GM12865 (cell line): Measurements from ENCODE around the gene ACSL4.

ENCODE experiments used
- DNase-seq: peaks from one replicate; pipeline ENCODE4 v3.0.0; 2010; ENCODE audit warnings: low read depth
- H3K4me3 ChIP-seq: 2 replicates; pipeline ENCODE4 v1.5.1; 2011; ENCODE audit warnings: mild to moderate bottlenecking, low read depth, low read length, control low read depth
- CTCF ChIP-seq: IDR thresholded peaks from 2 replicates; pipeline ENCODE4 v1.5.1; 2011; ENCODE audit warnings: low read length, control low read depth, low read depth, inconsistent platforms; ENCODE audit not compliant: insufficient read depth; ENCODE audit errors: missing control alignments

The ACSL4 gene

GRCh38 chrX:109732807-109733612 lies at the start of gene ACSL4:
Gene ACSL4, minus strand, starts transcription at chrX:109733257. Its CDS starts 49,894 bp downstream, at chrX:109683363.
- H3K4me3 ChIP-seq: peak within 1 kb of the TSS; percentile 95
- peak; percentile 90 for DNase-seq
- no peak for TF ChIP-seq CTCF

DNA sequence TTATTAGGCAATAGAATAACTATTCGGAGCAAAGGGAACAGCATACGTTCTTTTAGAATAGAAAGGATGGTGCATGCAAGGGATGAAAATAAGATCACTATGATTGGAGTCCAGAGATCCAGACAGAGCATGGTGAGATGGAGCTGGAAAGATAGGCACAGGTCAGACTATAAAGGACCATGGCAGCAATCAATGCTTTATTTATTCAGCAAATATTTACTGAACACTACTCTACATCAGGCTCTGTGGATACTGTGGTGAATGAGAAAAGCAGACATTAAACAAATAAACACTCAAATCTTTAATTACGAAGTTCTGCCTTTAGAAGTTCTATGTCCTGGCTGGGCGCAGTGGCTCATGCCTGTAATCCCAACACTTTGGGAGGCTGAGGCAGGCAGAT lies 44.7 kb upstream of the ACSL4 start:
- TF ChIP-seq CTCF: no peak
- DNase-seq: no peak
- H3K4me3 ChIP-seq: no peak overlapping the region

- no peak overlapping the region for H3K4me3 ChIP-seq
- no peak for DNase-seq
- no peak for TF ChIP-seq CTCF
These were observed 43.9 kb upstream of the ACSL4 start for GRCh38 chrX:109776986-109777385.

GRCh38 chrX:109776432-109776831 lies 43.4 kb upstream of the ACSL4 start:
- DNase-seq: no peak
- no peak overlapping the region for H3K4me3 ChIP-seq
- no peak for TF ChIP-seq CTCF

GRCh38 chrX:109775386-109775785 lies 42.3 kb upstream of the ACSL4 start:
- no peak overlapping the region for H3K4me3 ChIP-seq
- no peak for DNase-seq
- TF ChIP-seq CTCF: no peak

GRCh38 chrX:109774706-109775105 lies 41.6 kb upstream of the ACSL4 start:
- peak; percentile 73 for DNase-seq
- TF ChIP-seq CTCF: no peak
- H3K4me3 ChIP-seq: no peak overlapping the region

GRCh38 chrX:109774136-109774535 lies 41.1 kb upstream of the ACSL4 start:
- no peak overlapping the region for H3K4me3 ChIP-seq
- no peak for TF ChIP-seq CTCF
- DNase-seq: no peak
